ENCODE results near the gene DNAH2.
"Not testable (repeated sequence)": the region's sequence is repeated elsewhere in the genome, so short reads cannot be mapped to it uniquely, and the experiment has no call there.

Gene DNAH2

DNA sequence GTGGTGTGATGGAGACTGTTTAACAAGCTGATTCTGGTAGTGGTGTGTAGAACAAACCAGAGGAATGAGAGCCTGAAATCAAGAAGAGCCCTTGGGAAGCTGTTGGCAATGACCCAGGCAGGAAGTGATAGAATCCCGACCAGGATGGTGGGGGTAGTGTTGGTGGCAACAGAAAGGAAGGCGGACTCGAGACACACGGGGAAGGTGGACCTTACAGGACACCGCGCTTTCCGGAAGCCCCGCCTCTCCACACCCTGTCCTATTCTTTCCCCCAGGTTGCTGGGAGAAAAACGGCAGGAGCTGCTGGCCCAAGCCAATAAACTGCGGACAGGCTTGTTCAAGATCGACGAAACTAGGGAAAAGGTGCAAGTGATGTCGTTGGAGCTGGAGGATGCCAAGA is 86.4 kb downstream of the DNAH2 start:
- TF ChIP-seq, protein P1, sequence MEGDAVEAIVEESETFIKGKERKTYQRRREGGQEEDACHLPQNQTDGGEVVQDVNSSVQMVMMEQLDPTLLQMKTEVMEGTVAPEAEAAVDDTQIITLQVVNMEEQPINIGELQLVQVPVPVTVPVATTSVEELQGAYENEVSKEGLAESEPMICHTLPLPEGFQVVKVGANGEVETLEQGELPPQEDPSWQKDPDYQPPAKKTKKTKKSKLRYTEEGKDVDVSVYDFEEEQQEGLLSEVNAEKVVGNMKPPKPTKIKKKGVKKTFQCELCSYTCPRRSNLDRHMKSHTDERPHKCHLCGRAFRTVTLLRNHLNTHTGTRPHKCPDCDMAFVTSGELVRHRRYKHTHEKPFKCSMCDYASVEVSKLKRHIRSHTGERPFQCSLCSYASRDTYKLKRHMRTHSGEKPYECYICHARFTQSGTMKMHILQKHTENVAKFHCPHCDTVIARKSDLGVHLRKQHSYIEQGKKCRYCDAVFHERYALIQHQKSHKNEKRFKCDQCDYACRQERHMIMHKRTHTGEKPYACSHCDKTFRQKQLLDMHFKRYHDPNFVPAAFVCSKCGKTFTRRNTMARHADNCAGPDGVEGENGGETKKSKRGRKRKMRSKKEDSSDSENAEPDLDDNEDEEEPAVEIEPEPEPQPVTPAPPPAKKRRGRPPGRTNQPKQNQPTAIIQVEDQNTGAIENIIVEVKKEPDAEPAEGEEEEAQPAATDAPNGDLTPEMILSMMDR (IDR thresholded peaks at IDR 0.05; ENCODE audit: extremely low read depth, missing control alignments): no peak
- no peak for DNase-seq (ENCODE audit: low spot score)

DNA sequence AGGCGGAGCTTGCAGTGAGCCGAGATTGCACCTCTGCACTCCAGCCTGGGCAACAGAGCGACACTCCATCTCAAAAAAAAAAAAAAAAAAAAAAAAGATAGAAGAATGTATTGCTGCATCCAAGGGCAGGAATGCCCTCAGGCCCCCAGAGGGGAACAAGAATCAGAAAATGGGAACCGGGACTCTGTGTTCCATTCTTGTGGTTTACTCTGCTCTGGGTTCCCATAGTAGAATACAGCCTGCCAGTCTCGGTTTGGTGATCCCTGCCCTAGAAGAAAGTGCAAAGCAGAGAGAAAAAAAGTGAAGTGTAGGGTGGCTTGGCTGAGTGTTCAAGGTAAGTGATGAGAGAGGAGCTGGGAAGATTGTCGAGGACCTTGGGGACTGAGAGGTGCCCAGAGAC is 89.0 kb downstream of the DNAH2 start:
- DNase-seq (ENCODE audit: low spot score): no peak
- TF ChIP-seq, protein P1 (IDR thresholded peaks at IDR 0.05; ENCODE audit: extremely low read depth, missing control alignments): no peak

DNA sequence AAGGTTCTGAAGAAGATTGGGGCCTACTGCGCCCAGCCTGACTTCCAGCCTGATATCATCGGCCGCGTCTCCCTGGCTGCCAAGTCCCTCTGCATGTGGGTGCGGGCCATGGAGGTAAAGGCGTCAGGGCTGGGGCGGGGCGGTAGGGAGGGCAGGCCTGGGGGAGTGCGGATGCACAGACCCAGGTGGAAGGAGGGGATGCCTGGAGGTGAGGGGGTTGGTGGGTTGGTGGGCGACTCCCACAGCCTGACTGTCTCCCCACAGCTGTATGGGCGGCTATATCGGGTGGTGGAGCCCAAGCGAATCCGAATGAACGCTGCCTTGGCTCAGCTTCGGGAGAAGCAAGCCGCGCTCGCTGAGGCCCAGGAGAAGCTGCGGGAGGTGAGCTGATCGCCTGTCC is 89.7 kb downstream of the DNAH2 start:
- no peak for DNase-seq (ENCODE audit: low spot score)
- TF ChIP-seq, protein P1 (IDR thresholded peaks at IDR 0.05; ENCODE audit: extremely low read depth, missing control alignments): no peak

DNA sequence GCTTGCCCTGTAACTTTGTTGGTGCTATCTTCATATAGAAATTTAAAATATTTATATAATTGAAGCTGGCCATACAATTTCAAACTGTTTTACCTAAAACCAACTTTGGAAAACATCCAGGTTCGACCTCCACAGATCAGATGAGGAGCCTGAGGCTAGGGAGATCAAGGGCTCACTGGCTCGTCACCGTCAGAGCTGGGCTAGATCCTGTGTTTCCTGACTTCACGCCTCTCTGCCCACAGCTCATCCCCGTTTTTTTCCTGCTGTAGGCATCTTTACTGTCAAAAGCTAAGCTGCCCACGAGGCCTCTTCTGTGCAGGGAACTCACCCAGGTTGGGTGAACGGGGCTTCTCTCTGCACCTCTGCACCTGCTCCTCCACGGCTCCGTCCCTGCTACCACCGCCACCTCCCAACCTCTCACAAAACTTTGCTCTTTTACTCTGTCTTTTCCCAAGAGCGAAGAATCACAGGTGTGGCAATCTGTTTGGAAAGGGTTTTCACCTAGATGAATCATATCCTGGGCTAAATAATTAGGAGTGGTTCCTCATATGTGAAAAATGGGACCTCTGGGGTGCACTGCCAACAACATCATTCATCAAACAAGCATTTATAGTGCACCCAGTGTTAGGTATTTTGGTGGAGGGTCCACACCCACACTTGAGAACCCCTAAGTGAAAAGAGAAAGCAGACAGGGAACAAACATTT is 91.7 kb downstream of the DNAH2 start:
- TF ChIP-seq, protein P1 (IDR thresholded peaks at IDR 0.05; ENCODE audit: extremely low read depth, missing control alignments): no peak
- DNase-seq (ENCODE audit: low spot score): no peak

DNA sequence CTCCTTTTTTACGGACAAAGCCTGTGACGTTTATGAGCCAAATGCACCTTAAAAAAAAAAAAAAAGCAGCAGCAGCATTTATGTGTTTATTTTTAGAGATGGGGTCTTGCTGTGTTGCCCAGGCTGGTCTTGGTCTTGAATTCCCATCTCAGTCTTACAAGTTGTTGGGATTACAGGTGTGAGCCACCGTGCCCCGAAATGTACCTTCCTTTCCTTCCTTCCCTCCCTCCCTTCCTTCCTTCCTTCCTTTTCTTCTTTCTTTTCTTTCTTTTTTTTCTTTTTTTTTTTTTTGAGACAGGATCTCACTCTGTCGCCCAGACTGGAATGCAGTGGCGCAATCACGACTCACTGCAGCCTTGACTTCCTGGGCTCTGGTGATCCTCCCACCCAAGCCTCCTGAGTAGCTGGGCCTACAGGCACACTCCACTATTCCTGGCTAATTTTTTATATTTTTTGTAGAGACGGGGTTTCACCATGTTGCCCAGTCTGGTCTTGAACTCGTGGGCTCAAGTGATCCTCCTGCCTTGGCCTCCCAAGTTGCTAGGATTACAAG is 92.3 kb downstream of the DNAH2 start:
- not testable (repeated sequence) for DNase-seq (ENCODE audit: low spot score)

DNA sequence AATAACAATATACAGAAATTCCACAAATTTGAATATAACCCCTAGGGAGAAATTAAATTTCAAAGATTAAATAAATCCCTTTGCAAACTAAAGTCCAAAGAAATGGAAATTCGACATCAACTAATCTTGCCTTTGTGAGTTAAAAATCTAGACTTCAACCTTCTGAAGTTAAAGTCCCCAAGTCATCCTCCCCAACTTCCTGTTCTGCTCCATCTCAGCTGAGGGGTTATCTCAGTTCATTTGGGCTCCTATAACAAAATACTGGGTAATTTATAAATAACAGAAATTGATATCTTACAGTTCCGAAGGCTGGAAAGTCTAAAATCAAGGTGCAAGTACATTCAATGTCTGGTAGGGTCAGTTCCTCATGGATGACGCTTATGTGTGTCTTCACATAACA is 93.7 kb downstream of the DNAH2 start:
- no peak for DNase-seq (ENCODE audit: low spot score)
- TF ChIP-seq, protein P1 (IDR thresholded peaks at IDR 0.05; ENCODE audit: extremely low read depth, missing control alignments): no peak

DNA sequence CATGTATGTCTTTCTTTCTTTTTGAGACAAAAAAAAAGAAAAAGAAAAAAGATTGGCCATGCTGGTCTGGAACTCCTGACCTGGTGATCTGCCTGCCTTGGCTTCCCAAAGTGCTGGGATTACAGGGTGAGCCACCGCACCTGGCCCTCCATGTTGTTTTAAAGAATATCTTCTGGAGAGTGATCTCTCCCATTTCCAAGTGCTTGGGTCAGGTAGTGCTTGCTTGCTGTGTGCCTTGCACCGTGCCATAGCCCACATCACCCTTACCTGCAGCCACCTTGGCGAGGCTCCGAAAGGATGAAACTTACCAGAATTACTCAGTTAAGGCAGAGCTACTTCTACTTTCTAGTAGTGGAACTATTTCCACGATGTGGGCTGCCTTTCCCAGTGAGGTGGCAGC is 97.4 kb downstream of the DNAH2 start:
- TF ChIP-seq, protein P1 (IDR thresholded peaks at IDR 0.05; ENCODE audit: extremely low read depth, missing control alignments): no peak
- no peak for DNase-seq (ENCODE audit: low spot score)

All from GM20000 (cell line).